ENCODE measurements around the gene CLCN2. TPM values are rescaled to one million over a fixed set of nuclear protein-coding genes. Genes with fewer than 3 reads are reported as not detected.

The CLCN2 gene
- total RNA-seq: 5.2 and 6.6 TPM in 2 replicates

- Mint-ChIP-seq H3K27ac (peak within 1 kb of the TSS; percentile 99), H3K4me1 (ENCODE audit: low read depth) (peaks cover 18% of the 10 kb centered on the region), H3K9me3 (no peaks in the 10 kb centered on the region), H3K27me3 (ENCODE audit: insufficient read depth) (peaks cover 10% of the 10 kb centered on the region), H3K36me3 (ENCODE audit: low read depth) (peaks cover 19% of the 10 kb centered on the region), H3K4me3 (peak within 1 kb of the TSS; percentile 99)
- intact Hi-C loops (cut with micrococcal nuclease): loop anchor here (5.0 kb wide), 2 partner anchors 351 to 724 kb away; partner anchors contain the start of genes KLHL24 and MAGEF1
- DNase-seq (ENCODE audit: low spot score): peak; percentile 40
Measured at GRCh38 chr3:184361532-184361931, at the start of gene CLCN2, which contains the start of gene POLR2H. Gene CLCN2, minus strand, starts transcription at chr3:184361605. Its CDS starts 126 bp downstream, at chr3:184361479. Gene POLR2H, plus strand, starts transcription at chr3:184361710. Its CDS starts 1,783 bp downstream, at chr3:184363493.

- Mint-ChIP-seq H3K4me1 (ENCODE audit: low read depth) (no peaks in the 10 kb centered on the region), H3K36me3 (ENCODE audit: low read depth) (no peaks in the 10 kb centered on the region), H3K9me3 (no peaks in the 10 kb centered on the region), H3K27ac (no peak overlapping the region), H3K27me3 (ENCODE audit: insufficient read depth) (peaks cover 4% of the 10 kb centered on the region), H3K4me3 (no peak overlapping the region)
- intact Hi-C loops (cut with micrococcal nuclease): no loop called here
- no peak for DNase-seq (ENCODE audit: low spot score)
Measured at GRCh38 chr3:184409946-184410500, 48.6 kb upstream of the CLCN2 start.

DNA sequence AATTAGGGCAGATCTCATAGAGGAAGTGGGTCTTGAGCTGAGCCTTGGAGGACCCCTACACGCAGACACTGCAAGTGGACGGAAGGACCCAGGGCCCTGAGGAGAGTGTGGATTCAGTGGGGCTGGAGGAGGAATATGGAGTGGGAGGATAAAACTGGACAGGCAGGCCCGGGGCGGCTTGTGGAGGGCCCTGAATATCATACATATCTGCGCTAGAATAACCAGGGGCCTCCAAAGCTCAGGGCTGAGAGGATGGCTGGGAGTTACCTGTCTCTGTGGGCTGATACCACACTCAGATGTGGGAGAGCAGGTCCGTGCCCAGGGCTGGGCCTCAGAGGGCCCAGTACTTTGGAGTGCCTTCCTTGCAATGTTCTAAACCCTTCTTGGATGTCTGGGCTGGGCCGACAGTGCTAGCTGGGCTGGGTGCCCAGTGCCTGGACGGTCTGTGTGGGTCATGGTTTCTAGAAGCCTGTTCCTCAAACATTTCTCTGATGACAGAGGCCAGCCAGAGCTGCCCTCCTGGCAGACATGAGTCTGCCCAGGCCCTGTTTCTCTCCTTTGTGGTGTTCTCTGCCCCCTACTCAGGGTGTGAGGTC lies 48.0 kb upstream of the CLCN2 start:
- peaks cover 4% of the 10 kb centered on the region for H3K27me3 Mint-ChIP-seq (ENCODE audit: insufficient read depth)

GRCh38 chr3:184405075-184406030 lies 43.9 kb upstream of the CLCN2 start:
- Mint-ChIP-seq H3K36me3 (ENCODE audit: low read depth) (no peaks in the 10 kb centered on the region), H3K4me1 (ENCODE audit: low read depth) (no peaks in the 10 kb centered on the region), H3K27me3 (ENCODE audit: insufficient read depth) (peaks cover 13% of the 10 kb centered on the region), H3K9me3 (no peaks in the 10 kb centered on the region), H3K4me3 (no peak overlapping the region), H3K27ac (no peak overlapping the region)
- intact Hi-C loops (cut with micrococcal nuclease): no loop called here
- DNase-seq (ENCODE audit: low spot score): no peak

More for the DNA sequence above, 48.0 kb upstream of the CLCN2 start:
- Mint-ChIP-seq H3K4me3 (no peak overlapping the region), H3K27ac (no peak overlapping the region), H3K36me3 (ENCODE audit: low read depth) (no peaks in the 10 kb centered on the region), H3K4me1 (ENCODE audit: low read depth) (no peaks in the 10 kb centered on the region), H3K9me3 (no peaks in the 10 kb centered on the region)
- intact Hi-C loops (cut with micrococcal nuclease): no loop called here
- no peak for DNase-seq (ENCODE audit: low spot score)

GRCh38 chr3:184399410-184399809 lies 38.0 kb upstream of the CLCN2 start:
- no peaks in the 10 kb centered on the region for H3K36me3 Mint-ChIP-seq (ENCODE audit: low read depth)
- intact Hi-C loops (cut with micrococcal nuclease): no loop called here
- no peaks in the 10 kb centered on the region for H3K4me1 Mint-ChIP-seq (ENCODE audit: low read depth)
- H3K9me3 Mint-ChIP-seq: no peaks in the 10 kb centered on the region
- H3K27ac Mint-ChIP-seq: no peak overlapping the region
- DNase-seq (ENCODE audit: low spot score): no peak
- peaks cover 17% of the 10 kb centered on the region for H3K27me3 Mint-ChIP-seq (ENCODE audit: insufficient read depth)
- no peak overlapping the region for H3K4me3 Mint-ChIP-seq

DNA sequence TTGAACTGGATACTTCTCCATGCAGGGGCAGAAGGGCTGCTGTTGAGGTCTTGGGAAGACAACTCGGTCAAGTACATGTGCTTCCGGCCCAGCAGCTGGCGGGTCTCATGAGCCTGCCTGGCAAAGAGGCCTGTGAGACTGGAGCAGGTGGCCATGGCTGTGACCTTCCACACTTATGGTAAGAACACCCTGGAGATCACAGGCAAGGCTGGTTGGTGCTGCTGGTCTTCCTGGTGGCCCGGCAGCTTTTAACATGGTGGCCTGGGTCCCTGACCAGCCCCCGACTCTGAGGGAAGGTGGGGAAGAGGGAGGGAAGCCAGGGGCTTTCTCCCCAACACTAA lies 33.9 kb upstream of the CLCN2 start:
- no peak overlapping the region for H3K27ac Mint-ChIP-seq
- H3K4me3 Mint-ChIP-seq: no peak overlapping the region
- no peak for DNase-seq (ENCODE audit: low spot score)
- H3K9me3 Mint-ChIP-seq: no peaks in the 10 kb centered on the region
- H3K27me3 Mint-ChIP-seq (ENCODE audit: insufficient read depth): peaks cover 17% of the 10 kb centered on the region
- intact Hi-C loops (cut with micrococcal nuclease): no loop called here
- no peaks in the 10 kb centered on the region for H3K36me3 Mint-ChIP-seq (ENCODE audit: low read depth)
- no peaks in the 10 kb centered on the region for H3K4me1 Mint-ChIP-seq (ENCODE audit: low read depth)

- DNase-seq (ENCODE audit: low spot score): no peak
- intact Hi-C loops (cut with micrococcal nuclease): no loop called here
- Mint-ChIP-seq H3K9me3 (no peaks in the 10 kb centered on the region), H3K27ac (no peak overlapping the region), H3K4me1 (ENCODE audit: low read depth) (no peaks in the 10 kb centered on the region), H3K36me3 (ENCODE audit: low read depth) (no peaks in the 10 kb centered on the region), H3K27me3 (ENCODE audit: insufficient read depth) (peaks cover 18% of the 10 kb centered on the region), H3K4me3 (no peak overlapping the region)
Measured at GRCh38 chr3:184391266-184391665, 29.9 kb upstream of the CLCN2 start.

GRCh38 chr3:184389935-184390528 lies 28.6 kb upstream of the CLCN2 start:
- Mint-ChIP-seq H3K4me3 (no peak overlapping the region), H3K9me3 (no peaks in the 10 kb centered on the region), H3K4me1 (ENCODE audit: low read depth) (no peaks in the 10 kb centered on the region), H3K27me3 (ENCODE audit: insufficient read depth) (peaks cover 25% of the 10 kb centered on the region), H3K36me3 (ENCODE audit: low read depth) (no peaks in the 10 kb centered on the region), H3K27ac (no peak overlapping the region)
- DNase-seq (ENCODE audit: low spot score): no peak
- intact Hi-C loops (cut with micrococcal nuclease): no loop called here

- no peaks in the 10 kb centered on the region for H3K4me1 Mint-ChIP-seq (ENCODE audit: low read depth)
- intact Hi-C loops (cut with micrococcal nuclease): no loop called here
- no peak for DNase-seq (ENCODE audit: low spot score)
- H3K9me3 Mint-ChIP-seq: no peaks in the 10 kb centered on the region
- H3K27ac Mint-ChIP-seq: no peak overlapping the region
- H3K36me3 Mint-ChIP-seq (ENCODE audit: low read depth): no peaks in the 10 kb centered on the region
- peaks cover 28% of the 10 kb centered on the region for H3K27me3 Mint-ChIP-seq (ENCODE audit: insufficient read depth)
- H3K4me3 Mint-ChIP-seq: no peak overlapping the region
Measured at GRCh38 chr3:184389384-184389783, 28.0 kb upstream of the CLCN2 start.

- intact Hi-C loops (cut with micrococcal nuclease): no loop called here
- H3K27ac Mint-ChIP-seq: no peak overlapping the region
- no peaks in the 10 kb centered on the region for H3K9me3 Mint-ChIP-seq
- no peak for DNase-seq (ENCODE audit: low spot score)
- no peaks in the 10 kb centered on the region for H3K4me1 Mint-ChIP-seq (ENCODE audit: low read depth)
- H3K36me3 Mint-ChIP-seq (ENCODE audit: low read depth): no peaks in the 10 kb centered on the region
- peaks cover 30% of the 10 kb centered on the region for H3K27me3 Mint-ChIP-seq (ENCODE audit: insufficient read depth)
- no peak overlapping the region for H3K4me3 Mint-ChIP-seq
Measured at GRCh38 chr3:184388936-184389230, 27.5 kb upstream of the CLCN2 start.

GRCh38 chr3:184388164-184388935 lies 26.9 kb upstream of the CLCN2 start:
- H3K4me3 Mint-ChIP-seq: no peak overlapping the region
- H3K9me3 Mint-ChIP-seq: no peaks in the 10 kb centered on the region
- no peaks in the 10 kb centered on the region for H3K36me3 Mint-ChIP-seq (ENCODE audit: low read depth)
- H3K27me3 Mint-ChIP-seq (ENCODE audit: insufficient read depth): peaks cover 29% of the 10 kb centered on the region
- H3K4me1 Mint-ChIP-seq (ENCODE audit: low read depth): no peaks in the 10 kb centered on the region
- no peak for DNase-seq (ENCODE audit: low spot score)
- no peak overlapping the region for H3K27ac Mint-ChIP-seq
- intact Hi-C loops (cut with micrococcal nuclease): no loop called here

DNA sequence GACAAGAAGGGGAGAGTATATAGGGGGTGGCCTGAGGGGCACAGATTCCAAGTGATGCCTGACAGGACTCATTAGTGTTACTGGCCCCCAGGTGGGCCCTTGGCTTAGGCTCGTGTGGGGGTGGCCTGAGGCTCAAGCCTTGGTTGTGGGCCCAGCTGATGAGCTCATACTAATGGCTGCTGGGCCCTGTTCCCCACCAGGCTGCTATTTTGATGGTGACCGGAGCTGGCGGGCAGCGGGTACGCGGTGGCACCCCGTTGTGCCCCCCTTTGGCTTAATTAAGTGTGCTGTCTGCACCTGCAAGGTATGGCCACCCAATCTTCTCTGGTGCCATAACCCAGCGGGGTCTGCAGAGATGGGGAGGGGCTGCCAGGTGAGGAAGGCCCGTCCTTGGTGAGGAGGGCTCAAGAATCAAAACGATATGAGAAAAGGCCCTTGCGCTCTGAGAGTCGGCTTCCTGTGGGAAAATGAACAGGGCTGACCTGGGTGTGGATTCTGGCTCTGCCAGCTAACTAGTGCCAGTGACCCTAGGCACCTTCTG lies 25.8 kb upstream of the CLCN2 start:
- Mint-ChIP-seq H3K4me1 (ENCODE audit: low read depth) (no peaks in the 10 kb centered on the region), H3K36me3 (ENCODE audit: low read depth) (no peaks in the 10 kb centered on the region), H3K9me3 (no peaks in the 10 kb centered on the region), H3K27me3 (ENCODE audit: insufficient read depth) (peaks cover 32% of the 10 kb centered on the region), H3K27ac (no peak overlapping the region), H3K4me3 (no peak overlapping the region)
- intact Hi-C loops (cut with micrococcal nuclease): no loop called here
- DNase-seq (ENCODE audit: low spot score): no peak

Measured in activated T-helper 1 cell treated with anti-CD3 and anti-CD28 coated beads, Interleukin-12 subunit alpha, Interleukin-12 subunit beta, Interleukin-2, Interleukin-4 antibody, amounts not matched to agents 30 ng/mL and 10 ng/mL and 1 ng/mL, durations not matched to agents 14 hours and 24 hours and 36 hours (primary cell).